B cell (primary cell): ENCODE measurements around the gene SYNGR3.

Experiments used
- CTCF ChIP-seq: fragments of 200-600 bp; IDR thresholded peaks from one replicate; pipeline ENCODE4 v1.8.0; 2022; ENCODE audit warnings: antibody characterized with exemption, mild to moderate bottlenecking
- EZH2 ChIP-seq: IDR thresholded peaks from 2 replicates; pipeline ENCODE4 v1.6.1; 2012; ENCODE audit warnings: borderline replicate concordance, low read depth, mild to moderate bottlenecking, moderate library complexity, low read length; ENCODE audit not compliant: insufficient read depth, poor library complexity, severe bottlenecking

- no peak for TF ChIP-seq CTCF
- no peak for TF ChIP-seq EZH2
Observed at GRCh38 chr16:2013527-2013926, 23.8 kb downstream of the SYNGR3 start.
